GM23338 (cell line): ENCODE results near the gene TMEM50A. TPM values are rescaled to one million over a fixed set of nuclear protein-coding genes. Genes with fewer than 3 reads are reported as not detected.

Experiments used
- ATAC-seq: fragments of 200-7000 bp; cut with Tn5 transposase; 3 replicates; pipeline ENCODE4 v1.9.1; 2020
- DNase-seq: peaks from one replicate; pipeline ENCODE4 v3.0.0-alpha.2; 2015; ENCODE audit warnings: low spot score
- H2AFZ ChIP-seq: fragments of 200-600 bp; sonication (generic); 2 replicates; pipeline ENCODE4 v1.8.0; 2016; ENCODE audit warnings: antibody characterized with exemption, mild to moderate bottlenecking, moderate library complexity
- H3F3A ChIP-seq: fragments of 200-600 bp; sonication (generic); replicated peaks from 2 replicates; pipeline ENCODE4 v1.8.0; 2017; ENCODE audit warnings: antibody characterized with exemption, mixed run types, low read depth
- H3K27ac ChIP-seq: fragments of 200-600 bp; sonication (generic); 2 replicates; pipeline ENCODE4 v1.6.1; 2016; ENCODE audit warnings: low read depth
- H3K27me3 ChIP-seq: fragments of 200-600 bp; sonication (generic); 2 replicates; pipeline ENCODE4 v1.8.0; 2016; ENCODE audit warnings: mild to moderate bottlenecking, mixed run types, moderate library complexity; ENCODE audit not compliant: insufficient read depth
- H3K36me3 ChIP-seq: fragments of 200-600 bp; sonication (generic); 2 replicates; pipeline ENCODE4 v1.8.0; 2016; ENCODE audit warnings: mild to moderate bottlenecking; ENCODE audit not compliant: insufficient read depth
- H3K4me1 ChIP-seq: fragments of 200-600 bp; sonication (generic); 2 replicates; pipeline ENCODE4 v1.8.0; 2016; ENCODE audit warnings: mild to moderate bottlenecking, moderate library complexity; ENCODE audit not compliant: insufficient read depth
- H3K4me2 ChIP-seq: fragments of 200-600 bp; sonication (generic); 2 replicates; pipeline ENCODE4 v1.7.1; 2017; ENCODE audit warnings: mixed run types
- H3K4me3 ChIP-seq: fragments of 200-600 bp; sonication (generic); 2 replicates; pipeline ENCODE4 v1.6.1; 2016; ENCODE audit warnings: mixed run types
- H3K79me2 ChIP-seq: fragments of 200-600 bp; sonication (generic); replicated peaks from 2 replicates; pipeline ENCODE4 v1.8.0; 2017; ENCODE audit warnings: mild to moderate bottlenecking; ENCODE audit not compliant: insufficient read depth
- H3K9me2 ChIP-seq: fragments of 200-600 bp; sonication (generic); 2 replicates; pipeline ENCODE4 v1.8.0; 2017; ENCODE audit not compliant: insufficient read depth
- H4K20me1 ChIP-seq: fragments of 200-600 bp; sonication (generic); replicated peaks from 2 replicates; pipeline ENCODE4 v1.8.0; 2017; ENCODE audit warnings: mild to moderate bottlenecking; ENCODE audit not compliant: insufficient read depth
- H3K27ac Mint-ChIP-seq: 2 replicates; pipeline ENCODE4 v1.8.0; 2020; ENCODE audit warnings: inconsistent platforms, mild to moderate bottlenecking, moderate library complexity, mixed read lengths
- H3K27me3 Mint-ChIP-seq: 3 replicates; pipeline ENCODE4 v1.8.0; 2022; ENCODE audit warnings: low read depth, mild to moderate bottlenecking, moderate library complexity, mixed read lengths, inconsistent platforms; ENCODE audit not compliant: insufficient read depth, poor library complexity
- H3K36me3 Mint-ChIP-seq: 3 replicates; pipeline ENCODE4 v1.8.0; 2021; ENCODE audit warnings: low read depth, mild to moderate bottlenecking, inconsistent platforms, moderate library complexity, mixed read lengths
- H3K4me1 Mint-ChIP-seq: 3 replicates; pipeline ENCODE4 v1.8.0; 2020; ENCODE audit warnings: mild to moderate bottlenecking, inconsistent platforms, mixed read lengths
- H3K4me3 Mint-ChIP-seq: 3 replicates; pipeline ENCODE4 v1.8.0; 2021; ENCODE audit warnings: moderate library complexity, mild to moderate bottlenecking, inconsistent platforms, mixed read lengths
- H3K9me3 Mint-ChIP-seq: 3 replicates; pipeline ENCODE4 v1.8.0; 2020; ENCODE audit warnings: moderate library complexity, mild to moderate bottlenecking, inconsistent platforms, mixed read lengths
- CREB1 ChIP-seq: fragments of 250-450 bp; sonication (Bioruptor Pico); IDR thresholded peaks from 2 replicates; pipeline ENCODE4 v1.5.0; 2020; ENCODE audit warnings: low read depth, mild to moderate bottlenecking, moderate library complexity
- CTCF ChIP-seq, 2 experiments: fragments of 200-600 bp in 1 of 2; sonication (generic) in 1 of 2; conservative IDR thresholded peaks; 2 replicates each; pipeline versions ENCODE4 v1.5.1 to v1.6.1; 2016 to 2017; ENCODE audit warnings: antibody characterized with exemption in 2 of 2, low read depth in 2 of 2, mild to moderate bottlenecking in 2 of 2, moderate library complexity in 1 of 2
- EZH2 ChIP-seq: fragments of 200-600 bp; sonication (generic); IDR thresholded peaks from one replicate; pipeline ENCODE4 v1.8.0; 2017; ENCODE audit warnings: antibody characterized with exemption, mild to moderate bottlenecking, low read depth; ENCODE audit not compliant: unreplicated experiment
- REST ChIP-seq: IDR thresholded peaks from one replicate; pipeline ENCODE4 v1.6.1; 2018; ENCODE audit warnings: antibody characterized with exemption; ENCODE audit not compliant: unreplicated experiment
- ZNF462 ChIP-seq: fragments of 250-450 bp; sonication (Bioruptor Pico); IDR thresholded peaks from 2 replicates; pipeline ENCODE4 v1.5.0; 2020; ENCODE audit warnings: mild to moderate bottlenecking, moderate library complexity
- polyA plus RNA-seq: library from polyadenylated mRNA; unstranded; fragments of >200 nt; fragmentation: Nextera tagmentation; extraction: Ambion mirVana; gene quantifications from 2 replicates; pipeline ENCODE4 v1.2.1, GENCODE V29; 2016
- total RNA-seq: library from RNA; depleted of rRNA; stranded (reverse); fragments of >200 nt; shearing (Covaris generic); gene quantifications from 2 replicates; pipeline ENCODE4 v1.2.3, GENCODE V29; 2014

TMEM50A gene
- total and polyA plus RNA-seq, 2 experiments from 2014 or later, result 71.4 to 181 TPM

- no peak for TF ChIP-seq CTCF (conservative IDR thresholded peaks at IDR 0.05; ENCODE audit: low read depth in 2 of 2)
- no peak for TF ChIP-seq EZH2
- no peak for TF ChIP-seq REST
These were observed 22.8 kb downstream of the TMEM50A start (continued) for GRCh38 chr1:25360596-25361581.

GRCh38 chr1:25361901-25362300 lies 23.8 kb downstream of the TMEM50A start:
- TF ChIP-seq EZH2 (no peak), ZNF462 (CRISPR knock-in tag) (no peak), CREB1 (CRISPR knock-in tag) (no peak)
- no peaks in the 10 kb centered on the region for H3K27me3 ChIP-seq
- Mint-ChIP-seq H3K4me1 (no peaks in the 10 kb centered on the region), H3K27ac (no peak overlapping the region; the same call in 1 of the 2 replicates), H3K9me3 (no peaks in the 10 kb centered on the region; the same call in 2 of the 3 replicates), H3K4me3 (no peak overlapping the region), H3K27me3 (peaks cover 2% of the 10 kb centered on the region), H3K36me3 (peaks cover 27% of the 10 kb centered on the region)
- no peaks in the 10 kb centered on the region; the same call in 1 of the 2 replicates for H3K36me3 ChIP-seq
- H3F3A ChIP-seq, result no peaks in the 10 kb centered on the region
- no peaks in the 10 kb centered on the region for H3K79me2 ChIP-seq
- no peaks in the 10 kb centered on the region for H3K4me1 ChIP-seq
- H3K4me2 ChIP-seq, result no peak overlapping the region
- ATAC-seq (no peak), DNase-seq (no peak)
- H3K27ac ChIP-seq, result no peak overlapping the region
- H3K9me2 ChIP-seq, result no peaks in the 10 kb centered on the region
- H3K4me3 ChIP-seq, result no peak overlapping the region
- H2AFZ ChIP-seq, result no peak overlapping the region
- no peaks in the 10 kb centered on the region for H4K20me1 ChIP-seq
